H9 (cell line): ENCODE measurements around the gene OR5B12. TPM values are rescaled to one million over a fixed set of nuclear protein-coding genes. Genes with fewer than 3 reads are reported as not detected.

Source experiments
- DNase-seq: peaks from one replicate; pipeline ENCODE4 v3.0.0-alpha.2; 2017
- H2AFZ ChIP-seq: one replicate; pipeline ENCODE4 v1.6.1; 2013; ENCODE audit warnings: mild to moderate bottlenecking, low read length, control low read depth, moderate library complexity
- H2AK5ac ChIP-seq: 2 replicates; pipeline ENCODE4 v1.6.1; 2013; ENCODE audit warnings: low read length, control low read depth, mixed read lengths; ENCODE audit not compliant: insufficient read length
- H2BK120ac ChIP-seq: one replicate; pipeline ENCODE4 v1.6.1; 2013; ENCODE audit warnings: low read depth, mild to moderate bottlenecking, low read length, control low read depth, inconsistent platforms; ENCODE audit not compliant: poor library complexity, severe bottlenecking
- H2BK12ac ChIP-seq: 2 replicates; pipeline ENCODE4 v1.6.1; 2013; ENCODE audit warnings: low read length, control low read depth, mixed read lengths, low read depth; ENCODE audit not compliant: insufficient read length
- H2BK15ac ChIP-seq: 2 replicates; pipeline ENCODE4 v1.6.1; 2013; ENCODE audit warnings: low read depth, low read length, control low read depth
- H2BK20ac ChIP-seq: one replicate; pipeline ENCODE4 v1.6.1; 2013; ENCODE audit warnings: low read depth, mild to moderate bottlenecking, low read length, control low read depth, inconsistent platforms; ENCODE audit not compliant: poor library complexity, severe bottlenecking
- H2BK5ac ChIP-seq: 2 replicates; pipeline ENCODE4 v1.6.1; 2013; ENCODE audit warnings: low read length, control low read depth, mixed read lengths; ENCODE audit not compliant: insufficient read length
- H3K14ac ChIP-seq: 2 replicates; pipeline ENCODE4 v1.6.1; 2013; ENCODE audit warnings: low read length, control low read depth; ENCODE audit not compliant: insufficient read depth
- H3K18ac ChIP-seq: 2 replicates; pipeline ENCODE4 v1.6.1; 2013; ENCODE audit warnings: low read depth, mild to moderate bottlenecking, mixed read lengths, low read length, control low read depth; ENCODE audit not compliant: insufficient read length
- H3K23ac ChIP-seq: 2 replicates; pipeline ENCODE4 v1.6.1; 2013; ENCODE audit warnings: low read length, control low read depth, mixed read lengths, low read depth; ENCODE audit not compliant: insufficient read length
- H3K23me2 ChIP-seq: 2 replicates; pipeline ENCODE4 v1.6.1; 2013; ENCODE audit warnings: low read depth, mild to moderate bottlenecking, mixed read lengths, low read length, control low read depth; ENCODE audit not compliant: insufficient read length, poor library complexity, severe bottlenecking
- H3K27ac ChIP-seq: 2 replicates; pipeline ENCODE4 v1.5.1; 2013; ENCODE audit warnings: low read length, control low read depth, mixed read lengths, low read depth; ENCODE audit not compliant: insufficient read length
- H3K27me3 ChIP-seq: 2 replicates; pipeline ENCODE4 v1.6.1; 2013; ENCODE audit warnings: low read length, control low read depth, inconsistent platforms; ENCODE audit not compliant: insufficient read depth
- H3K4ac ChIP-seq: 2 replicates; pipeline ENCODE4 v1.6.1; 2013; ENCODE audit warnings: low read depth, mild to moderate bottlenecking, control low read depth, inconsistent platforms, low read length, moderate library complexity
- H3K4me1 ChIP-seq: 2 replicates; pipeline ENCODE4 v1.6.1; 2013; ENCODE audit warnings: low read length, control low read depth, inconsistent platforms; ENCODE audit not compliant: insufficient read depth
- H3K4me2 ChIP-seq: 2 replicates; pipeline ENCODE4 v1.6.1; 2013; ENCODE audit warnings: low read length, control low read depth, mixed read lengths; ENCODE audit not compliant: insufficient read length, insufficient read depth
- H3K56ac ChIP-seq: 2 replicates; pipeline ENCODE4 v1.6.1; 2013; ENCODE audit warnings: low read depth, mild to moderate bottlenecking, mixed read lengths, low read length, control low read depth; ENCODE audit not compliant: insufficient read length
- H3K79me1 ChIP-seq: 2 replicates; pipeline ENCODE4 v1.6.1; 2013; ENCODE audit warnings: low read depth, mild to moderate bottlenecking, moderate library complexity, low read length, control low read depth, inconsistent platforms; ENCODE audit not compliant: insufficient read depth, poor library complexity, severe bottlenecking
- H3K79me2 ChIP-seq: 2 replicates; pipeline ENCODE4 v1.6.1; 2013; ENCODE audit warnings: low read length, control low read depth, inconsistent platforms; ENCODE audit not compliant: insufficient read depth
- H3K9ac ChIP-seq: 2 replicates; pipeline ENCODE4 v1.6.1; 2013; ENCODE audit warnings: low read length, control low read depth, mixed read lengths; ENCODE audit not compliant: insufficient read length; ENCODE audit errors: extremely low read depth
- H3K9me3 ChIP-seq: one replicate; pipeline ENCODE4 v1.6.1; 2013; ENCODE audit warnings: low read depth, low read length, inconsistent platforms; ENCODE audit not compliant: control insufficient read depth
- H3T11ph ChIP-seq: one replicate; pipeline ENCODE4 v1.6.1; 2013; ENCODE audit warnings: mild to moderate bottlenecking, low read length, control low read depth, inconsistent platforms
- H4K20me1 ChIP-seq: one replicate; pipeline ENCODE4 v1.6.1; 2013; ENCODE audit not compliant: control insufficient read depth, insufficient read length, insufficient read depth
- H4K5ac ChIP-seq: 2 replicates; pipeline ENCODE4 v1.6.1; 2013; ENCODE audit warnings: low read depth, mild to moderate bottlenecking, mixed read lengths, low read length, control low read depth; ENCODE audit not compliant: insufficient read length
- H4K8ac ChIP-seq: replicated peaks from 2 replicates; pipeline ENCODE4 v1.6.1; 2013; ENCODE audit warnings: low read length, control low read depth, mixed read lengths, low read depth; ENCODE audit not compliant: insufficient read length
- H4K91ac ChIP-seq: 2 replicates; pipeline ENCODE4 v1.6.1; 2013; ENCODE audit warnings: low read depth, mild to moderate bottlenecking, moderate library complexity, mixed read lengths, low read length, control low read depth; ENCODE audit not compliant: insufficient read length
- H3K27ac Mint-ChIP-seq, 3 experiments: 2 replicates in 2 of 3; 3 replicates in 1 of 3; pipeline ENCODE4 v1.8.0; 2020 to 2021; ENCODE audit warnings: mixed read lengths in 3 of 3, mild to moderate bottlenecking in 1 of 3, moderate library complexity in 1 of 3
- H3K27me3 Mint-ChIP-seq: 2 replicates; pipeline ENCODE4 v1.8.0; 2021; ENCODE audit warnings: low read depth, mild to moderate bottlenecking, moderate library complexity, mixed read lengths
- H3K36me3 Mint-ChIP-seq, 3 experiments: 2 replicates in 2 of 3; 3 replicates in 1 of 3; pipeline ENCODE4 v1.8.0; 2020 to 2021; ENCODE audit warnings: low read depth in 3 of 3, mixed read lengths in 3 of 3; ENCODE audit not compliant: insufficient read depth in 1 of 3
- H3K4me1 Mint-ChIP-seq, 2 experiments: 2 replicates each; pipeline ENCODE4 v1.8.0; 2020; ENCODE audit warnings: mixed read lengths in 2 of 2
- H3K4me3 Mint-ChIP-seq, 2 experiments: 2 replicates in 1 of 2; 3 replicates in 1 of 2; pipeline ENCODE4 v1.8.0; 2020 to 2021; ENCODE audit warnings: mild to moderate bottlenecking in 2 of 2, mixed read lengths in 2 of 2, moderate library complexity in 1 of 2
- H3K9me3 Mint-ChIP-seq, 2 experiments: 2 replicates in 1 of 2; 3 replicates in 1 of 2; pipeline ENCODE4 v1.8.0; 2020; ENCODE audit warnings: mild to moderate bottlenecking in 2 of 2, mixed read lengths in 2 of 2, moderate library complexity in 1 of 2
- WGBS: extraction: QIAGEN DNeasy Blood & Tissue Kit; methylation state at CpG from one replicate; pipeline ENCODE4 v1.1.7; 2013; ENCODE audit warnings: missing lambda C conversion rate, low lambda C conversion rate, mixed read lengths; ENCODE audit not compliant: insufficient read length; ENCODE audit errors: extremely low coverage; 5-methylcytosine and 5-hydroxymethylcytosine counted together
- total RNA-seq: library from RNA; stranded (reverse); gene quantifications from 2 replicates; pipeline ENCODE4 v1.2.1, GENCODE V29; 2021
- TF ChIP-seq, protein P1 (sequence below): fragments of 200-600 bp; sonication (generic); conservative IDR thresholded peaks from 3 replicates; pipeline ENCODE4 v1.8.0; 2021; ENCODE audit warnings: antibody characterized with exemption, mild to moderate bottlenecking

Gene OR5B12
- total RNA-seq, 1 experiment from 2014 or later = not detected

DNA sequence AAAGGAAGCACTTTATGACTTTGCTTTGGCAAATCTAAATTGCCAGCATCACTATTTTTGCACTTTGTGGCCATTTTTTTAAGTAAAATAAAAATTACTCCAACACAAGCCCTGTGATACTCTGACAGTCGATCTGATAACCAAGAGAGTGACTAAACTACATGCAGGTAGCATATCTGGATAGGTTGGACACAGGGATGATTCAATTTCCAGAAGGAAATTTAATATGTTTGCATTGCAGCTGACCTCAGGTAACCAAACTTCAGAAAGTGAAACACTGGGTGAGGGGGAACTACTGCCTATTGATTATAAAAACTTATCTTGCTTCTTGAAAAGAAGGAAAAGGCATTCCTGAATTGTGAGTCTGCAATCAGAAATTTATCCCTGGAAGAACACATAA, 49.3 kb downstream of the OR5B12 start:
- Histone ChIP-seq H3K4me1 (no peaks in the 10 kb centered on the region), H3K79me2 (no peaks in the 10 kb centered on the region), H3K79me1 (no peaks in the 10 kb centered on the region), H3K9me3 (no peaks in the 10 kb centered on the region), H3K14ac (no peak overlapping the region), H3K56ac (no peak overlapping the region), H2BK120ac (no peak overlapping the region), H3K23ac (no peak overlapping the region), H4K20me1 (no peaks in the 10 kb centered on the region), H3K4ac (no peak overlapping the region), H2BK20ac (no peak overlapping the region), H3K9ac (no peak overlapping the region), H2BK12ac (no peak overlapping the region), H3K27me3 (no peaks in the 10 kb centered on the region), H4K5ac (no peak overlapping the region), H3K18ac (no peak overlapping the region), H3K27ac (no peak overlapping the region), H4K8ac (no peak overlapping the region), H4K91ac (no peak overlapping the region), H2AFZ (no peak overlapping the region), H2AK5ac (no peak overlapping the region), H2BK5ac (no peak overlapping the region), H3T11ph (no peak overlapping the region), H2BK15ac (no peak overlapping the region), H3K23me2 (no peaks in the 10 kb centered on the region), H3K4me2 (no peak overlapping the region)
- TF ChIP-seq, protein P1, sequence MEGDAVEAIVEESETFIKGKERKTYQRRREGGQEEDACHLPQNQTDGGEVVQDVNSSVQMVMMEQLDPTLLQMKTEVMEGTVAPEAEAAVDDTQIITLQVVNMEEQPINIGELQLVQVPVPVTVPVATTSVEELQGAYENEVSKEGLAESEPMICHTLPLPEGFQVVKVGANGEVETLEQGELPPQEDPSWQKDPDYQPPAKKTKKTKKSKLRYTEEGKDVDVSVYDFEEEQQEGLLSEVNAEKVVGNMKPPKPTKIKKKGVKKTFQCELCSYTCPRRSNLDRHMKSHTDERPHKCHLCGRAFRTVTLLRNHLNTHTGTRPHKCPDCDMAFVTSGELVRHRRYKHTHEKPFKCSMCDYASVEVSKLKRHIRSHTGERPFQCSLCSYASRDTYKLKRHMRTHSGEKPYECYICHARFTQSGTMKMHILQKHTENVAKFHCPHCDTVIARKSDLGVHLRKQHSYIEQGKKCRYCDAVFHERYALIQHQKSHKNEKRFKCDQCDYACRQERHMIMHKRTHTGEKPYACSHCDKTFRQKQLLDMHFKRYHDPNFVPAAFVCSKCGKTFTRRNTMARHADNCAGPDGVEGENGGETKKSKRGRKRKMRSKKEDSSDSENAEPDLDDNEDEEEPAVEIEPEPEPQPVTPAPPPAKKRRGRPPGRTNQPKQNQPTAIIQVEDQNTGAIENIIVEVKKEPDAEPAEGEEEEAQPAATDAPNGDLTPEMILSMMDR = no peak
- Mint-ChIP-seq H3K27ac (no peak overlapping the region), H3K4me3 (no peak overlapping the region), H3K9me3 (peaks cover 16 to 22% of the 10 kb centered on the region in 2 experiments), H3K4me1 (no peaks in the 10 kb centered on the region), H3K27me3 (no peaks in the 10 kb centered on the region), H3K36me3 (peaks cover 6 to 11% (median 8%) of the 10 kb centered on the region in 3 experiments; a peak in 5 of 7 replicates)
- WGBS = no CpG with 5 or more reads among the region's 1 CpG
- DNase-seq = no peak
